Adrenal gland (tissue), 5 donors: ENCODE measurements around the gene ZNF398.

Experiments
- CTCF ChIP-seq, 6 experiments: fragments of 450-650 bp in 4 of 6; fragments of 200-600 bp in 2 of 6; sonication (generic) in 1 of 6; IDR thresholded peaks; 1 replicate in 5 of 6; 2 replicates in 1 of 6; pipeline versions ENCODE4 v1.5.1 to v1.8.0; 2016 to 2021; ENCODE audit warnings: antibody characterized with exemption in 6 of 6, mild to moderate bottlenecking in 2 of 6, moderate library complexity in 1 of 6
- POLR2A ChIP-seq, 2 donors: fragments of 450-650 bp; IDR thresholded peaks; one replicate each; pipeline ENCODE4 v1.6.1; 2017; ENCODE audit warnings: antibody characterized with exemption in 2 of 2, mild to moderate bottlenecking in 2 of 2, moderate library complexity in 1 of 2
- donor health status: DM: no; HTN: no; CAD: no.

- TF ChIP-seq CTCF (IDR thresholded peaks at IDR 0.05) (no peak), POLR2A (IDR thresholded peaks at IDR 0.05) (no peak)
Measured at GRCh38 chr7:149225106-149225505, 77.9 kb downstream of the ZNF398 start.
